Mesothelial cell of epicardium (in vitro differentiated cells): ENCODE results near the gene USP31. TPM values are rescaled to one million over a fixed set of nuclear protein-coding genes. Genes with fewer than 3 reads are reported as not detected.

Experiments used
- DNase-seq, 2 experiments: peaks; one replicate each; pipeline ENCODE4 v3.0.0; 2021; ENCODE audit warnings: low spot score in 2 of 2; ENCODE audit not compliant: unreplicated experiment in 2 of 2
- H3K27ac Mint-ChIP-seq: 2 replicates; pipeline ENCODE4 v1.8.0; 2021; ENCODE audit warnings: mixed read lengths
- H3K27me3 Mint-ChIP-seq: 2 replicates; pipeline ENCODE4 v1.8.0; 2021; ENCODE audit warnings: low read depth, mixed read lengths
- H3K36me3 Mint-ChIP-seq: 2 replicates; pipeline ENCODE4 v1.8.0; 2021; ENCODE audit warnings: mixed read lengths
- H3K4me1 Mint-ChIP-seq: 2 replicates; pipeline ENCODE4 v1.8.0; 2021; ENCODE audit warnings: mixed read lengths
- H3K4me3 Mint-ChIP-seq: 2 replicates; pipeline ENCODE4 v1.8.0; 2021; ENCODE audit warnings: mild to moderate bottlenecking, moderate library complexity, mixed read lengths
- H3K9me3 Mint-ChIP-seq: 2 replicates; pipeline ENCODE4 v1.8.0; 2021; ENCODE audit warnings: mixed read lengths
- total RNA-seq: library from RNA; stranded (reverse); gene quantifications from 3 replicates; pipeline ENCODE4 v1.2.1, GENCODE V29; 2021
- TF ChIP-seq, protein P1 (sequence below): fragments of 200-600 bp; sonication (generic); IDR thresholded peaks from one replicate; pipeline ENCODE4 v1.5.0; 2021; ENCODE audit warnings: antibody characterized with exemption; ENCODE audit not compliant: unreplicated experiment

Gene USP31
- total RNA-seq, 1 donor from 2014 or later, result 13.7 TPM

DNA sequence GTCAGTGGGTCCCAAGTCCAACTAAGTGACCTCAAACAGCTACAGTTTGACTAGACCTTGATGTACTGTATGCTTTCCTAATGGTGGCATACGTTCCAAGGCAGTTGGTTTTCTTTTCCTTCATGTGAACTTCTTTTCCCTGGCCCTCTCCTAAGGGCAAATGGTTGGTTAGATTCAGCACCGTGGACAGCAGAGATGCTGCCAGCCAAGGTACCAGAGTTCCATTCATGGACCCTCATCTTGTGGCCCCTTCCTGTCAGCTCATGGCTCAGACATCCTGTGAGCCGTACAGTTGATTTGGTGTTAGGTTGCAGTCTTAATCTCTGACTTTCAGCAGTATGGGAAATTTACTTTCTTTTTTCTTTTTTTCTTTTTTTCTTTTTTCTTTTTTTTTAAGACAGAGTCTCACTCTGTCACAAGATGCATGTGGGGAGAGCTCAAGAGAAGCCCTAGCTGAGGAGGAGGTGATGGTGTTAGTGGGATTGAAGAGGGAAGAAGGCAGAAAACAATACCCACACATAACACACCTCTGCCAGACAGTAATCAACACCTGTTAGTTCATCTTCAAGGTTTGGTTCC is 122.4 kb downstream of the USP31 start:
- Mint-ChIP-seq H3K4me3 (no peak overlapping the region), H3K27me3 (peaks cover 11% of the 10 kb centered on the region), H3K27ac (no peak overlapping the region), H3K9me3 (no peaks in the 10 kb centered on the region), H3K4me1 (no peaks in the 10 kb centered on the region), H3K36me3 (no peaks in the 10 kb centered on the region)
- peak in 1 of 2 experiments; percentile 42 for DNase-seq
- TF ChIP-seq, protein P1, sequence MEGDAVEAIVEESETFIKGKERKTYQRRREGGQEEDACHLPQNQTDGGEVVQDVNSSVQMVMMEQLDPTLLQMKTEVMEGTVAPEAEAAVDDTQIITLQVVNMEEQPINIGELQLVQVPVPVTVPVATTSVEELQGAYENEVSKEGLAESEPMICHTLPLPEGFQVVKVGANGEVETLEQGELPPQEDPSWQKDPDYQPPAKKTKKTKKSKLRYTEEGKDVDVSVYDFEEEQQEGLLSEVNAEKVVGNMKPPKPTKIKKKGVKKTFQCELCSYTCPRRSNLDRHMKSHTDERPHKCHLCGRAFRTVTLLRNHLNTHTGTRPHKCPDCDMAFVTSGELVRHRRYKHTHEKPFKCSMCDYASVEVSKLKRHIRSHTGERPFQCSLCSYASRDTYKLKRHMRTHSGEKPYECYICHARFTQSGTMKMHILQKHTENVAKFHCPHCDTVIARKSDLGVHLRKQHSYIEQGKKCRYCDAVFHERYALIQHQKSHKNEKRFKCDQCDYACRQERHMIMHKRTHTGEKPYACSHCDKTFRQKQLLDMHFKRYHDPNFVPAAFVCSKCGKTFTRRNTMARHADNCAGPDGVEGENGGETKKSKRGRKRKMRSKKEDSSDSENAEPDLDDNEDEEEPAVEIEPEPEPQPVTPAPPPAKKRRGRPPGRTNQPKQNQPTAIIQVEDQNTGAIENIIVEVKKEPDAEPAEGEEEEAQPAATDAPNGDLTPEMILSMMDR, result no peak

DNA sequence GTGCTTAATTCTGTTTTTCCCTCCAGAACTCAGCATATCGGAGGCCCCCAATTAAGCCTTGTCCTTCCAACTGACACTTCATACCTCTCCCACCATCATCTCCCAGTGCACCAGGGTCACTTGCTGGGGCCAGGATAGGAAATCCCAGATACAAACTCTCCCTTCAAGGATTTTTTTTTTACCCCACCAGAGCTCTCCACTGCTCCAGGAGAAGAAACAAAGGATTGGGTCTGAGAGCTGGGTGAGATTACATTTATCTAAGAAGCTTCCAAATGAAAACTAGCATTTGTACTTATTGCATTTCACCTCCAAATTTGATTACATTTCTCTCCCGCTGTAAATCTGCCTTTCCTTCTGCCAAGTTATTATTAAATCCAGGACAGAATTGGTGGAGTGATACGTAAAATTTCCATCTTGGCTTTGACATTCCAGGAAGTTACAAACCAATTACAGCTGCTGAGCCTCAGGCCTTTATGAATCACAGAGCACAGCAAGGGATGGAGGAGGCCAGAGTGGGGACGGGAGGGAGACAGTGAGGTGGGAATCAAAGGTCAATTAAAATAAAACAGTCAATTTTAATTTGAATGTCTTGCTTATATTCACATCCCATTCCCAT is 123.5 kb downstream of the USP31 start:
- no peaks in the 10 kb centered on the region for H3K36me3 Mint-ChIP-seq

DNA sequence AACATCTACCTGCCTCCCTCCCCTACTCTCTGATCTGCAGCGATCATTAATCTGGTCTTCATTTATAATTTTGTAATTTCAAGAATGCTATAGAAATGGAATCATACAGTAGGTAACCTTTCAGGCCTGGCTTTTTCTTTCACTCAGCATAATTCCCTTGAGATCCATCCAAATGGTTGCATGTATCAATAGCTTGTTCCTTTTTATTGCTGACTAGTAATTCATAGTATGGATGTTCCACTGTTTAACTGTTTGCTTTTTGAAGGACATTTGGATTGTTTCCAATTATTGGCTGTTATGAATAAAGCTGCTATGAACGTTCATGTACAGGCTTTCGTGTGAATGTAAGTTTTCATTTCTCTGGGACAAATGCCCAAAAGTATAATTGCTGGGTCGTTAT is 125.2 kb downstream of the USP31 start:
- Mint-ChIP-seq H3K36me3 (no peaks in the 10 kb centered on the region), H3K27ac (no peak overlapping the region), H3K27me3 (peaks cover 6% of the 10 kb centered on the region), H3K4me1 (no peaks in the 10 kb centered on the region), H3K4me3 (no peak overlapping the region), H3K9me3 (no peaks in the 10 kb centered on the region)
- TF ChIP-seq, protein P1, result no peak
- DNase-seq, result no peak

More for the DNA sequence above, 123.5 kb downstream of the USP31 start:
- Mint-ChIP-seq H3K9me3 (no peaks in the 10 kb centered on the region), H3K4me1 (no peaks in the 10 kb centered on the region), H3K4me3 (no peak overlapping the region), H3K27ac (no peak overlapping the region), H3K27me3 (peaks cover 11% of the 10 kb centered on the region)
- TF ChIP-seq, protein P1, result no peak
- DNase-seq, result no peak

DNA sequence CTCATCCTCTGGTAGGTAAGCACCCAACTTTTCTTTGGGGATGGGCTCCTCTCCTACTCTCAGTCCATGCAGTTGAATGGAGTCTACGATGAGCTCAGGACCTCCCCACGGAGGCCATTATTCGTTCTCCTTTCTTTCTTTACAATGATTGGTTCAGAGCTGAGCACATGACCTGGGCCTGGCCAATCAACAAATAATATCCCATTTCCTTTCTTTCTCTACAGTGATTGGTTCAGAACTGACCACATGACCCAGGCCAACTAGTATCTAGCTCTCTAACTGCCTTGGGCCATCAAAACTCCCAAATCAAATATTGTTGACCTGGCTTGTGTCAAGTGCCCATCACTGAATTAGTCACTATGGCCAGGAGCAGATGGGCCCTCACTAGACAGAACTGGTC is 129.2 kb downstream of the USP31 start:
- Mint-ChIP-seq H3K27ac (no peak overlapping the region), H3K4me3 (no peak overlapping the region), H3K9me3 (no peaks in the 10 kb centered on the region), H3K27me3 (peaks cover 14% of the 10 kb centered on the region), H3K4me1 (no peaks in the 10 kb centered on the region), H3K36me3 (no peaks in the 10 kb centered on the region)
- TF ChIP-seq, protein P1, result no peak
- no peak for DNase-seq

DNA sequence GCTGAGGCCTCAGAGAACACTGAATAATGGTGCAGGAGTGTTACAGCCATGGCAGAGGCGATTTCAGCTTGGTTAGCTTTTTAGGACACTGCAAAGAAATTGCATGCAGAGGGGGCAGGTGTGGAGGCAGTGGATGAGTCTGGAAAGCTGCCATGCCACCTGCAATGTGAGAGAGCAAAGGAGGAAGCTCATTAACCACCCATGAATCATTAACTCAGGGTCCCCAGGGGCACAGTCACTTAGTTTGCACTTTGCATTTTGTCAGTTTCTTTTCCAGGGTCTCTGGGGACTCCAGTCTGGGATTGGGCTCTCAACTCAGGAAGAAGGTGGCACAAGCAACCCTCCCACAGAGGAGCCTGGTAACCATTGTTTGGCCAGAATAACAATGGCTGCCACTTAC is 132.9 kb downstream of the USP31 start:
- no peaks in the 10 kb centered on the region for H3K36me3 Mint-ChIP-seq
- TF ChIP-seq, protein P1, result no peak
- no peaks in the 10 kb centered on the region for H3K9me3 Mint-ChIP-seq
- H3K4me3 Mint-ChIP-seq, result no peak overlapping the region
- peaks cover 21% of the 10 kb centered on the region for H3K27me3 Mint-ChIP-seq
- H3K27ac Mint-ChIP-seq, result no peak overlapping the region
- DNase-seq, result no peak
- no peaks in the 10 kb centered on the region for H3K4me1 Mint-ChIP-seq
